HG02678 (cell line): ENCODE results near the gene CHRM4.
A peak's percentile ranks its signal among the peaks of the same experiment; 100 is the strongest.

Experiments used
- ATAC-seq: cut with Tn5 transposase; IDR thresholded peaks from one replicate; pipeline ENCODE4 v1.9.1; 2021; ENCODE audit warnings: mild to moderate bottlenecking, moderate library complexity; ENCODE audit not compliant: unreplicated experiment

CHRM4 gene

DNA sequence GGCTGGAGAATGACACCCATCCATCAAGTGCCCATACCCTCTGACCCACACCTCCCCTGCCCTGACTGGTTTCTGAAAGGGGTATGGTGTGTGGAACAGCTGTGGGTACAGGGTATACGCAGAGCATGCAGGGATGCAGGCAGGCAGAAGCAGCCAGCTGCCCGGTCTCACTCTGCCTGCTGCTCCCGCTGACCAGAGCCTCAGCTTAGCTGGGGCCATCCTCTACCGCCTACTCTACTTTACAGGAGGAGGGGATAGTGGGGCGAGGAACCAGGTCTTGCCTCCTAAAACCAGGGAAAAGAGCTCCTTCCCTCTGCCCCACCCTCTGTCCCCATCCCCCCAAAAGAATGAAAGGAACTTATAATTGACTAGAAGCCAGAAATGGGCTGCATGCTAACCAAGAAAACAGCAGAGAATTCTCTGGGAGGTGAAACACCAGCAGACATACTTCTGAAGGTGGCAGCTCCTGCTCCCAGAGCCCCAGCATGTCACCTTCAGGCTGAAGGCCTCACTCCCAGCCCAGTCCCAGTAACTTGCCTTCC, 13.0 kb upstream of the CHRM4 start:
- ATAC-seq: no peak

DNA sequence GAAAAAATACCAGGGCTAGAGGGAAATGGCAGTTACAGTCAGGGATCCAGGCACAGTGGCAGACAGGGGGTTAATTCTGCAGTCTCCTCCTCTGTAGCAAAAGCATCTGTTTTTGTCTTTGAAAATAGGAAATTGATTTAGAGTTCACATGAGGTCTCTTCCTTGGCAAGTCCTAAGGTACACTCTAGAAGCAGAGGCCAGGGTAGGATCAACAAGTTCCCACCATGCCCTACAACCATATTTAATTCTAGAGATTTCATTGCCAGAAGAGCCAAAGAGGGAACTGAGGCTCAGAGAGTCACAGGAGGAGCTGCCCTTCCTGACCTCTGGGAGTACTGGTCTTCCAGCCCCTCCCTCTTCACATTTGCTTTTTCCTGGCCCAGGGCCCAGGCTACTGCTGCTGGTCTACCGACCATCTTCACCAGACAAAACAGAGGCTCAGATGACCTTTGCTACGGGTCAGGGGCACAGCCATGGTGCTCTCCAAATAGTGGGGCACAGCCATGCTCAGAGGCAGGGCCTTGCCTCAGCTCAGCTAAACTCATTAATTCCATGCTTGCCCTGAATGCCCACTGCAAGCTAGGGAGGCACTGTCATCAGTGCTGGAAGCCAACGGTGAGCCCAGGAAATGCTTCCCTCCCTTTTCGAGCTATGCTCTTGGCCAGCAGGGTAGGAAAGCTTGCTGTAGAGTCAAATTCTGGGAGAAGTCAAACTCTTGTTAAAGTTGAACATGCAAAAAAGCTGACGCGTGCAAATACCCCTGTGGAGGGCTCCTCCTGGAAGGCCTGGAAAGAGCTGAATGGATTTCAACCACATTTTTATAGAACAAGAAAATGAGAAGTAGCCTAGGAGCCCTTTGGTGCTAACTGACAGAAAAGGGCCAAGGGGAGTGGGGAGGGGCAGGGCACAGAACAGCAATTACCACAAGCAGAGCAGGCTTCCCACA, 11.7 kb upstream of the CHRM4 start:
- ATAC-seq: no peak

DNA sequence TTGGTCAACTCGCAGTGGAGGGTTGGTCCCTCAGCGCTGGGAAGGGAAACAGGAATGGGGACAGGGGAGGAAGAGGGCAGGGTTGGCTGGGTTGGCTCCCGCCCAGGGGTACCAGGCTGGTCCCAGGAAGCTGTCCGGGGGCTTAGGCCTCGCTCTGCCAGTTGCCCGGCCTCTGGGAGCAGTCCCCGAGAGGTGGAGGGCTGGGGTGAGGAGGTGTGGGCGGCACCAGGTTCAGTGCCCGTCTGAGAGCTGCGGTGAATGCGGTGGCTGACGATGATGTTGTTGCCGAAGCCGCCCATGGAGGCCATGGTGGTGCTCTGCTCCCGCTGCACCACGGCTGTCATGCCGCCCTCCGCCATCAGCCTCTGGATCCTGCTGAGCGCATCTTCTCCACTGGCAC, 6.0 kb upstream of the CHRM4 start:
- no peak for ATAC-seq

DNA sequence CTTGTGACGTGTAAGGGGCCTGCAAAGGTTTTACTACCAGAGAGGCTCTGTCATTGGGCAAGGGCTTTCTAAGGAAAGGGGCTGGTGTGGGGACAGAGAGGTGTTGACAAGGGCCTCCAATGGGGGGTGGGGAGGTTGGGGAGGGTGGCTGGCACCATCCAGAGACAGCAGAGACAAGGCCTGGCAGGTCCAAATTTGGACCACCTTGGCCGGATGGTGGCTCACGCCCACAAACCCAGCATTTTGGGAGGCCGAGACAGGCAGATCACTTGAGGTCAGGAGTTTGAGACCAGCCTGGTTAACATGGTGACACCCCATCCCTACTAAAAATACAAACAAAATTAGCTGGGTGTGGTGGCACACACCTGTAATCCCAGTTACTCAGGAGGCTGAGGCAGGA, 2.2 kb upstream of the CHRM4 start:
- ATAC-seq: no peak

DNA sequence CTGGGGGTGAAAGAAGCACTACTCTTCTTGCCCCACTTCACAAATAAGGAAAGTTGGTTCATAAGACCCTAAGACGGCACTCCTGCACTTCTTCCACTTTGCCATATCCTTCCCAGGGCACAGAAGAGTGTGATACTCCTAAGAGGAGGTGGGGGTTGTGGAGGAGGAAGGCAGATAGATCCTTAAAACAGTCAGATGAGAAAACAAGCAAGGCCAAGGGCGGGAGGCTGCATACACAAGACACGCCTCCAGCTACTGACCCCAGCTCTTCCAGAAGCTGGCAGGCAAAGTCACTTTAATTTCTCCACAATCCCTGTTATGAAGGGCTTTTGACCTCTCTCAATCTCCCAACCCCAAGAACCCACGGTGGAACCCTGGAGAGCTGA, 1.6 kb upstream of the CHRM4 start:
- no peak for ATAC-seq

DNA sequence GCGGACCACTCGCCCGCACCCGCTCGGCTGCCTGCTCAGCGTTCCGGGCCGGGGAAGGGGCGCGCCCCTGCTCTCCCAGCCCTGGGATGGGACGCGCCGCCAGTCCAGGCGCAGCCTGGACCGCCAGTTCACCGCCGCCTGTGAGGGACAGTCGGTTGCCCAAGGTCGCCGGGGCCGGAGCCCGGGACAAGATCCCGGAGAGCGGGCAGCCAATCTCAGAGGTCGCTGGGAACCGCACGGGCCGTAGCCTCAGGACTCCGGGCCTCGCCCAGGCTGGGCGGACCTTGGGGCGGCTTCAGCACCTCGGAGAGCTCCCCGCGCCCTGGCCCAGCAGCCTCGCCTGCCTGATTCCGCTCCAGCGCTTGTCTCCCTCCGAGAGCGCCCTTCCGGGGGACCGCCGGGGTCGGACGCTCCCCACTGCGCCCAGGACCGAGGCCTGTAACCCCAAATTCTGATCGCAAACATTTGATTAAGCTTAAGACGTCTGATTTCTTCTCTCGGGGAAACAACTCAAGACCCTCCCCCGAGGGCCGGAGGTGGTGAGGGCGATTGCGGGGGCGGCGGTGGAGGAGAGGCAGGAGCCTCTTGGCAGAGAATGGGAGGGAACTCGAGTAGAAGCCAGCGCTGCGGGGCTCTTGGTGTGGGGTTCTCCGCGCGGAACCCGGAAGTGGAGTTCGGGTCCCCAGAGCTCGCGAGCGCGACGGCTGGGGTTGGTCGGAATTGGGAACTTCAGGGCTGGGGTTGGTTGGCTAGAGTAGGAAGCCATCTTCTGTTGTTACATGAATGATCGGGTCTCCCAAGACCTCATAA, 1.1 kb upstream of the CHRM4 start:
- peak; percentile 70 for ATAC-seq

DNA sequence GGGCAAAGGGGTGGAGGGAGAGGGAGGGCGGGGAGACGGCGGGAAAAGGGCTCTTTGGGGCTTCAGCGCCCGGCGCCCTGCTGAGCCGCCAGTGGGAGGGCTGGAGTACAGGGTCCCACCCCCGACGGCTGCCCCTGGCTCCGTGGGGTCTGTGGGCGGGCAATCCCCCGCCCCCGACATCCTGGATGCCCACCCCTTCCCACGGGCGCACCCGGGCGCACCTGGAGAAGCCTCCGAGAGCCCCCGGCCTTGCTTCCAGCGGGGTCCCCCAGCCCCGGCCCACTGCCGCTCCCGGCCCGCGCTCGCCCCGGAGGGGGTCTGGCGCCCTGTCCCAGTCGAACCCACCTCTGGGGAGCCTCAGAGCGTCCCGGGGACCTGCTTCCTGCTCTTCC, 394 bp downstream of the CHRM4 start:
- ATAC-seq: no peak

DNA sequence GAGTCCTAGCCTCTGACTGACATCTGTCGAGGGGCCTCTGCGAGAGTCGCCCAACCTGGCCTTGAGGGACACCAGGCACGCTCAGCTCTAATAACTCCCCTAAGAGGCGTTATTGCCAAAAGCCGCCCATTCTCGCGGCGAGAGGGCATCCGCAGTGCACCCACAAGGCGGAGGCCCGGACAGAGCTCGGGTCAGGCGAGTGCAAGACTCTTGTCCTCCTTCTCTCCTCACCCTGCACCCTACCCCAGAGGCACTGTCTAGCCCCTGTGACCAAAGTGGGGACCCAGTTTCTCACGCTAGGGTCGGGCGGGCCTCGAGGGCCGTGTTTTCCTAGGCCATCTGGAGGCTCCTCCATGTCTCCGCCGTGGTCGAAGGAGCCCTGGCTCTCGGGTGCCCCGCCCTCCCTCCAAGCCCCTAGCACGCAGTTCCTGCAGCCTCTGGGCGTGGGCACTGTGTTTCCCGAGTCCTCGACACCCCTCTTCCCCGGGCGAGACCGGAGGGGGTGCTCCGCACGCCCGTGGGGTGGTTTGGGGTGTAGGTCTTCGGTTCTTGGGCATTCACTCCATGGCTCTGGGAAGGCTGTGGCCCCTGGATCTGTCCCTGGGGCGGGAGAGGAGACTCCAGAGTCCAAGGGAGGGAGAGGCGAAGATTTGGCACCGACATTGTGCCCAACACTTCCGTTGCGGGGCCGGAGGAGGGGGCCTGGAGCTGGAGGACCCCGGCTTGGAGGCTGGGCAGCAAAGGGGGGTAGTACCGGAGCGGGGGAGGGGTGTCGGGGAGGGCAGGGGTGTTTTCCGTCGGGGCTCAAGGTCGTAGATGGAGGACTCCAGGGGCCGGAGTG, 1.0 kb downstream of the CHRM4 start:
- ATAC-seq: no peak

DNA sequence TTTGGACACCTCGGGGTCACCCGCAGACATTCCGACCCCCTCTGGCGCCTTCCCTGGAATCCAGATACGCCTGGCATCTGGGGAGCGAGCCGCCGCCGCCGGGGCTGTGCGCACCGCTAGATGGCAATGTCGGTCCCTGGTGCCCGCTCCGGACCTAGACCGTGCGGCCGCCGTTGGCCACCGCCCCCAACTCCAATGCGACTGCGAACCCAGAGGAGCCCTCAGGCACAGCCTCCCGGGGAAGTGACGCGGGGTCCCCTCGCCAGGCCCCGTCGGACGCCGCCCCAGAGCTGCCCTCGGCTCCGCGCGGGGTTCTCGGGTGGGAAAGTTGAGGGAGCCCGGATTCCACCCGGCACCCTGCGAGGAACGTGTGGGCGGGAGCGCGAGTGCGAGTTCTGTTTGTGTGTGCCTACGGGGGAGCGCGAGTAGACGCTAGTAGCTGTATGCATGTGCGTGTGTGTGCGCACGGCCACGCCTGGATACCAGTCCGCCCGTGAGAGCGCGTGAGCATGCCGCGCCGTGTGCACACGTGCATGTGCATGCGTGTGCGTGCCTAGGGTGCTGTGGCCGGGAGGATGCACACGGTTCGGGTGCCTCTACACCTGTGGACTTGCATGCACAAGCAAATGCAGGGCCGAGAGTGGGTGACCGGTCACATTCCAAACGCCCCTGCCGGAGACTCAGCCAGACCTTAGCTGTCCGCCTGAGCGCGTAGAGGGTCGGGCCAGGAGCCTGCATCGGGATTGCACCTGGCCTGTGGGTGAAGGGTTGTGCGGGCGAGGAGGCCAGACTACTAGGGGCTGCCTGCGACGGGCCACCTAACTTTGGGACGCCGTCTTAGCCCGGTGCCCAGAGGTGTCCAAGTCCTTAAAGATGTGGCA, 1.9 kb downstream of the CHRM4 start:
- ATAC-seq: no peak

DNA sequence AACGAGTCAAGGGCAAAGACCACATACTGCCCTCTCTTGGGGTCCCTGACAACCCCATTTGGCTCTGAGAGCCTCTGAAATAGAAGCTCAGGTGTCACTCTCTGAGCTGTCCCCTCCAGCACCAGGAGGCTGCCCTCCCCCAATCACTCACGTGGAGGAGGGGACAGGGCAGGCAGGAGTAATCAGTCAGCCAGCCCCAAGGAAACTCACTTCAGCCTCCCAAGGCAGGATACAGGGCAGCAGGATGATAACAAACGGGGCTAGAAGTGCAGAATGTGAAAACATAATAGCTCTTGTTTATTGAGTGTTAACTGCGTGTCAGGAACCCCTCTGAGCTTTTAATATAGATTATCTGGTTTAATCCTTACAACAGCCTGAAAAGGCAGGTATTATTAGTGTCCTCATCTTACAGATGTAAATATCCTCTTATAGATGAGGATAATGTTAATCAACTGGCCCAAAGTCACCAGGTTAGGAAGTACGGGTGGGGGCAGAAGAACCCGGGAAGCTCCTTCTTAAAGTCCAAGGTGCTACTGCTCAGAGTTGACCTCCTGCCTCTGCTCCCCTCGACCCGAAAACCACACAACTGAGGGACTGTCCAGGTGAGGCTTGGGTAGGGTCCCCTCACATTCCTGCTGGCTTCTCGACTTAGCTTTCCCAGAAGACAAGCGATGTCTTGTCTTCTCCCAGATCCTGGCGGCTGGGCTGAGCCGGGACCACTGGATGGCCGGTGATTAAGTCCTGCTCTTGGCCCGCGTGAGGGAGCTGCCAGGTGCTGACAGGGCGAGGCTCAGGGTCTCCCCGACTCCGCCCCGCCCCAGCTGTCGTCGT, 2.7 kb downstream of the CHRM4 start:
- ATAC-seq: no peak

DNA sequence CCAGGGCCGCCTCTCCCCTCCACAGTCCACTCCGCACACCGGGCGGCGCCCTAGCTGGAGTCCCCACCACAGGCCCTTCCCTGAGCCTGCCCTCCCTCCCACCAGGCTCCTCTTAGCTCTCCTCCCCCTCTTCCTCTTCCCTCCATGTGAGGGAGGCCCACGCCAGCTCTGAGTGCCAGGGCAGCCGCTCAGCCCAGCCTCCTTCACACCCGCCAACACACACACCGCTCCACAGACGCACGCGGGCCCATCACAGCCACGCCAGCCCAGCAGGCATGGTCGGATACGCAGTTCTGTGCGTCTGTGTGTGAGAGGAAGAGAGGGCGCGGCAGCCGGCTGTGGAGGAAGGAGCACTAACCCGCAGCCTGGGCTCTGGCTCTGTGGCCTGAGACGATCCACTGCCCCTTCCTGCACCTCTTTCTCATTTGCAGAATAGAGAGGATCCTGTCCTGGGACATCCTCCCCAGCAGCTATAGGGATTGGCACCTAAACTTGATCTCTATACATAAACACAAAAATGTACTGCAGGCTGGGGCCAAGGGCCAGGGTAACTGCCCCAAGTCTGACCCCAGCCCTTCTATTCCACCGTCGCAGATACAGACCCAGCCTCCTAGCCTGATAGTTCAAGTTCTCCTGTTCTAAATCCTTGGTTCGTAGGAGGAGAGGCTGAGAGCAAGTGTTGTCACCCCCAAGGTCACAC, 3.5 kb downstream of the CHRM4 start:
- ATAC-seq: no peak

DNA sequence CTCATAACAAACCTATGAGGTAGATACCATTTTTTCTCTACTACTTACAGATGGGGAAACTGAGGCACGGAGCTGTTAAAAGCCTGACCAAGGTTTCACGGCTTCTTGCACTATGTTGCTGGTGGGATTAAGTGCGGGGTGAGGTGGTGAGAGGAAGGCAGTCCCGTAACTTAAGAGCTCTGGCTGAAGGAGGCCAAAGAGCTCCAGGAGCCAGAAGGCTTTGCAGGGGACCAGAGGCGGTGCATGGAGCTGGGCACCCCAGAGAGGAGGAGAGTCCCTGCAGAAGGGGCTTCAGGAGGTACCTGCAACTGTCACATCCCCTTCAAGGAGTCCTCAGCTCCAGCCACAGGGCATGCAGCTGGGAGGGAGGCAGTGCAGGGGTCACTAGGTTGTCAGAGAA, 4.1 kb downstream of the CHRM4 start:
- no peak for ATAC-seq

DNA sequence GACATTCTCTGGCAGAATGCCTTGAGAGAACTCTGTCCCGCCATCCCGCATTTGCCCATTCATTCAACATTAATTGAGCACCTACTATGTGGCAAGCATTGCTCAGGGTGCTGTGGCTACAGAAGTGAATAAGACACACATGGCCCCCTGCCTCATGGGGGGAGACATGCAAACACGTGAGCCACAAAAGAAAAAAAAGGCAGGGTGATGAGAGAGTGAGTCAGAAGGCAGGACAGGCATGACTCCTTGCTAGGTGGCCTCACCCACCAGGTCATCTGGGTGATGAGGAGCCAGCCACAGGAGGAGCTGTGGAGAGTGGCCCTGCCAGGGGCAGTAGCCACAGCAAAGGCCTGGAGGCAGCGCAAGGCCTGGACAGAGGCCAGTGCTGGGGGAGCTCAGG, 4.9 kb downstream of the CHRM4 start:
- no peak for ATAC-seq

DNA sequence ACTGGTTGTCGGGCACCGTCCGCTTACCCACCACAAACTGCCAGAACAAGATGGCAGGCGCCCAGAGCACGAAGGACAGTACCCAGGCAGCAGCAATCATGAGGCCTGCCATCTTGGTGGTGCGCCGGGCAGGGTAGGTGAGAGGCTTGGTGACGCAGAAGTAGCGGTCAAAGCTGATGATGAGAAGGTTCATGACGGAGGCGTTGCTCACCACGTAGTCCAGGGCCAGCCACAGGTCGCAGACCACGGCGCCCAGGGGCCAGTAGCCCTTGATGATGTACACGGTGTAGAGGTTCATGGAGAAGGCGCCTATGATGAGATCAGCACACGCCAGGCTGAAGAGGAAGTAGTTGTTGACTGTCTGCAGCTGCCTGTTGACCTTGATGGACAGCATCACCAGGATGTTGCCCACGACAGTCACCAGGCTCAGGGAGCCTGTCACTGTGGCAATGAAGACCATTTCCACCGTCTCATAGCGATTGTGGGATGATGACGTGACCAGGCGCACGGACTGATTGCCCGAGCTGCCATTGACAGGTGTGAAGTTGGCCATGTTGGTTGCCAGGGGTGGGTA, 5.5 kb downstream of the CHRM4 start:
- ATAC-seq: no peak

DNA sequence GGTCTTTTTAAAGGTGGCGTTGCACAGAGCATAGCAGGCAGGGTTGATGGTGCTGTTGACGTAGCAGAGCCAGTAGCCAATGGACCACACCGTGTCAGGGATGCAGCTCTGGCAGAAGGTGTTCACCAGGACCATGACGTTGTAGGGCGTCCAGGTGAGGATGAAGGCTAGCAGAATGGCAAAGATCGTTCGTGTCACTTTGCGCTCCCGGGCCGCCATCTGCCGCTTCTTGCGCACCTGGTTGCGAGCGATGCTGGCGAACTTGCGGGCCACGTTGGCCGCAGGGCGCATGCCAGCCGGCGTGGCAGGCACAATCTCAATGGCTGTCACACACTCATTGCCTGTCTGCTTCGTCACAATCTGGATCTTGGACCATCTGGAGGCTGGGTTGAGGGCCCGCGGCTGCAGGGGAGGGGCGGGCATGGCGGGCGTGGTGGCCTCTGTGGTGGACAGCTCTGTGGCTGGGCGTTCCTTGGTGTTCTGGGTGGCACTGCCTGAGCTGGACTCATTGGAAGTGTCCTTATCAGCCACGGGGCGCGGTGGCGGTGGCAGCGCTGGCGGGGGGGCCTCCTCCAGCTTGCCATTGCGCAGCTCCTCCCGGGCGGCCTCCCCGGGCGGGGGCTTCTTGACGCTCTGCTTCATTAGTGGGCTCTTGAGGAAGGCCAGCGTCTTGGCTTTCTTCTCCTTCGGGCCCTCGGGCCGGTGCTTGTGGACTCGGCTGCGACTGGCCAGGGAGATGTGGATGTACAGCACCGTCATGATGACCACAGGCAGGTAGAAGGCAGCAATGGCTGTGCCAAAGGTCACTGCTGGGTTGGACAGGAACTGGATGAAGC, 6.2 kb downstream of the CHRM4 start:
- no peak for ATAC-seq

DNA sequence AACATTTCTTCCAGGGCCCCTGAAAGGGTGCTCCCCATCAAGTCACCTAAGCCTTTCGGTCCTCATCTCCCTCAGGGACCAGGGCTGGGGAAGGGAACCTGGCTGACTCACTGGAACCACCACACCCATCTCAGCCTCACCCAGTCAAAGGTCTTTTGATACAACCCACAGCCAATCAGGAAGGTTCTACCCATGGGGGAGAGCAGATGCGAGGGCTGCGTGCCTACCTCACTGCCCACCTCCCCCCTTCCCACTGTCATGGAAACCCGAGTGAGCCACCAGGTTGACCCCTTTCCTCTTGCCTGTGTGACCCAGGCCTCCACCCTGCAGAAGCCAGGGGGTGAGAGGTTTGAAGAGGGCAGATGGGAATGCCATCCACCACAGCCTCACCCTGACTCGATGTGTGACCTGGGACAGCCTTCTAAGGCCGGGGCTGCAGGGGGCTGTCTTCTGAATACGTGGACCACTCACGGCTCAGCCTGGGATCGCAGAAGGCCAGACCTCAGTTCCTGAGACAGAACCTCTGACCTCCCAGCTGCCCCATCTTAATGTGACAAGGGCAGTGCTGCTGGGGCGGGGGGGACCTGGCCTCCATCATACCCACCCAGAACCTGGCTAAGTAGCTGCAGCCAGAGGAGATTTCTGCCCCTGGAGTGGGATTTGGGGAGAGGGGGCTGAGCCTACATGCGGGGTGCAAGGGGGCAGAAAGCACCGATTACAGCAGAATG, 7.4 kb downstream of the CHRM4 start:
- ATAC-seq: no peak

DNA sequence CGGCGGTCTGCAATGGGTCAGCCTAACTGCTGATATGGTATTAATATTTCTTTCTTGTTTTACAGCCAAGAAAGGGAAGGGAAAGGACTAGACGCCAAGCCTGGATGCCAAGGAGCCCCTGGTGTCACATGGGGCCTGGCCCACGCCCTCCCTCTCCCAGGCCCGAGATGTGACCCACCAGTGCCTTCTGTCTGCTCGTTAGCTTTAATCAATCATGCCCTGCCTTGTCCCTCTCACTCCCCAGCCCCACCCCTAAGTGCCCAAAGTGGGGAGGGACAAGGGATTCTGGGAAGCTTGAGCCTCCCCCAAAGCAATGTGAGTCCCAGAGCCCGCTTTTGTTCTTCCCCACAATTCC, 8.2 kb downstream of the CHRM4 start:
- no peak for ATAC-seq
